OCI-M2 (cell line): ENCODE results near the gene LENG8.

ENCODE experiments used
- DNase-seq: peaks from one replicate; lab custom pipeline; 2025; ENCODE audit not compliant: unreplicated experiment; lab: John Stamatoyannopoulos, UW

The LENG8 gene

DNA sequence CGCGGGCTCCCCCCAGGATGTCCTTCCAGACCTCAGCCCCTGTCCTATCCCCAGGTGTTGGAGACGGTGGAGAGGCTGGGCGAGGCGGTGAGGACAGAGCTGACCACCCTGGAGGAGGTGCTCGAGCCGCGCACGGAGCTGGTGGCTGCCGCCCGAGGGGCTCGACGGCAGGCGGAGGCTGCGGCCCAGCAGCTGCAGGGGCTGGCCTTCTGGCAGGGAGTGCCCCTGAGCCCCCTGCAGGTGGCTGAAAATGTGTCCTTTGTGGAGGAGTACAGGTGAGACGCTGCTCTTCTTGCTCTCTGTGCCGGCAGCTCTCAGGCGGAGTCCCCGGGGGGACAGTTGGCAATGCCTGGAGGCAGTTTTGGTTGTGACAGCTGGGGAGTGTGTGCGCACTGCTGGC lies 26.9 kb upstream of the LENG8 start:
- no peak for DNase-seq

DNA sequence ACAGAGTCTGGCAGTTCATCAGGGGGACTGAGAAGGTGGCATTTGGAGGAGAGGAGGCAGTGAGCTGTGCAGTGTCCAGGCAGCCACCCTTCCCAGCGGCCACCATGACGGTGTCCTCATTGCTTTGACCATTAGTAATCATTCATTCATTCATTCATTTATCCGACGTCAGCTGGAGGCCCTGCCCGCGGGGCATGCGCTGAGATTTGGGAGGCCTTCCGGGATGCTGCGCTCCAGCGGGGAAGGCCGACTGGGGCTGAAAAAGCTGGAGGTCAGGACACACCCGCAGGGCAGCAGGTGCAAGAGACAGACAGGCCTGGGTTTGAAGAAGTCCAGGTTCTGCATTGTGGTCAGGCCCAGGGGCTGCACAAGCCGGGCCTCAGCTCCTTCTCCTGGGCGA lies 24.8 kb upstream of the LENG8 start:
- no peak for DNase-seq

DNA sequence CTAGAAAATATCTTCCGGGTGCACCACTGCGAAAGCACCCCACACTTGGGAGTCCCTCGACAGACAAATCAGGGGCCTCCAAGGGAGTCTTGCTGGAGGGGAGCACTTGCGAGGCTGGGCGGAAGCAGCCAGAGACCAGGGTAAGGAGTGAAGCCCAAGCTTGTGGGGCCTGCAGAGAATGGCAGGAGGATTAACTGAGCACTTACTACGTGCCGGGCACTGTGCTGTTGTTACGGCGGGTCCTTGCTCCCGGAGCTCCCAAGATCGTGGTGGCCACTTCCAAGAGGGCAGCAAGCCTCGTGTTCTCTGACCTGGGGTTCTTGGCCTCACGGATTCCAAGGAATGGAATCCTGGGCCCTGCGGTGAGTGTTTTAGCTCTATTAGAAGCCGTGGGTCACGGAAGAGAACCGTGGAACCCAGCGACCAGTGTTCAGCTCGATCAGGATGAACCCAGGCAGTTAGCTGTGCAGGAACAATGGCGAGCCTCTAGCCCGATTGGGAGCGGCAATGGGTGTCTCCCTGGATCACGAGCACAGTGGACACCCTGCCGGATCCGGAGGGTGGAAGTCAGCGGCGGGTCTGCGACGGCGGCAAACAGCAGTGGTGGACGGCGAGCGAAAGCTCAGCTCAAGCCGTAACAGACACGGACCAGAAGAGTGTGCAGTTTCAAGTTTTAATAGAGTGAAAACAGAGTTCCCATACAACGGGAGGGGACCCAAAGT lies 24.2 kb upstream of the LENG8 start:
- DNase-seq: no peak

DNA sequence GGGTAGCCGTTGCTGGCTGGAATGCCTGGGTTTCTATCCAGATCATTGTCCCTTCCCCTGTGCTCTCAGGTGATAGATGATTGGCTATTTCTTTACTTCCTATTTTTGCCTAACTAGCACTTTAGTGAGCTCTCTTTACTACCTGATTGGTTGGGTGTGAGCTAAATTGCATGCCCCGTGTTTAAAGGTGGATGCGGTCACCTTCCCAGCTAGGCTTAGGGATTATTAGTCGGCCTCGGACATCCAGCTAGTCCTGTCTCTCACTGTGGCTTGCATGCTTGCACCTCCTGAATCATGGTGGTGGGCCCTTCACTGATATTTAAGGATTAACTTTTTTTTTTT lies 23.6 kb upstream of the LENG8 start:
- no peak for DNase-seq

DNA sequence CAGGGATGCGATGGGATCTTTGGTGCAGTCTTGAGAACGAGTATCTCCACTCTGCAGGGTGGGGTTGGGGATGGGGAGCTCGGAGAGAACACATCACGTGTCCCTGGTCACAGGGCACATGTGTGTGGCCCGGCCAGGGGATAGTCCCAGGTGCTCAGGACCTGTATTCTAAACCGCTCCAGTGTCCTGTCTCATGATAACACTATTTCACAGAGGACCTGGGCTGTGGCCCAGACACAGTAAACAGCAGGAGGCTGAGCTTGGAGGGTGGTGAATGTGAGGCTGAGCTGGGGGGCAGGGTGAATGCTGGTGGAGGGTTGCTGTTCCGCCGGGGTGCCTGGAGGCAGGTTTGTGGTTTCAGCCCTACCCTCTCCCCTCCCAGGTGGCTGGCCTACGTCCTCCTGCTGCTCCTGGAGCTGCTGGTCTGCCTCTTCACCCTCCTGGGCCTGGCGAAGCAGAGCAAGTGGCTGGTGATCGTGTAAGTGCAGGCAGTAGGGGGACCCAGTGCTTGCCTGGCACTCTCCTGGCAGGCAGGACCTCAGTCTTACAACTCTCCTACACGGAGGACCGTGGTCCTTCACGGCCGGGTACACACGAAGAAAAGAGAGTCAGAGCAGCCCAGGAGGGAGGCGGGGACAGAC lies 22.6 kb upstream of the LENG8 start:
- no peak for DNase-seq

DNA sequence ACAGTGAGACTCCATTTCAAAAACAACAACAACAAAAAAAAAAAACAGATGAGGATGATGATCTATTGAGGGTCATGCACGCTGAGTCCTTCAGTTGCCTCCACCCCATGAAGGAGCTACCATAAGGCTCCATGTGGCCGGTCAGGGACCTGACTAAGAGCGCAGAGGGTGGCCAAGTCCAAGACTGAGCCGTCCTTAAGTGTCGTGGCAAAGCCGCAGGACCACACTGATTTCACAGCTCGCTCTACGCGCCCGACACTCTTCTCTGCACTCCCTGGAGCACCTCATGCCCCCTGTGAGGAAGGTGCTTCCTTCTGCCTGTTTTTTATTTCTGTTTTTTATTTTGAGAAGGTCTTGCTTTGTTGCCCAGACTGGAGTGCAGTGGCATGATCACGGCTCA lies 21.4 kb upstream of the LENG8 start:
- no peak for DNase-seq

DNA sequence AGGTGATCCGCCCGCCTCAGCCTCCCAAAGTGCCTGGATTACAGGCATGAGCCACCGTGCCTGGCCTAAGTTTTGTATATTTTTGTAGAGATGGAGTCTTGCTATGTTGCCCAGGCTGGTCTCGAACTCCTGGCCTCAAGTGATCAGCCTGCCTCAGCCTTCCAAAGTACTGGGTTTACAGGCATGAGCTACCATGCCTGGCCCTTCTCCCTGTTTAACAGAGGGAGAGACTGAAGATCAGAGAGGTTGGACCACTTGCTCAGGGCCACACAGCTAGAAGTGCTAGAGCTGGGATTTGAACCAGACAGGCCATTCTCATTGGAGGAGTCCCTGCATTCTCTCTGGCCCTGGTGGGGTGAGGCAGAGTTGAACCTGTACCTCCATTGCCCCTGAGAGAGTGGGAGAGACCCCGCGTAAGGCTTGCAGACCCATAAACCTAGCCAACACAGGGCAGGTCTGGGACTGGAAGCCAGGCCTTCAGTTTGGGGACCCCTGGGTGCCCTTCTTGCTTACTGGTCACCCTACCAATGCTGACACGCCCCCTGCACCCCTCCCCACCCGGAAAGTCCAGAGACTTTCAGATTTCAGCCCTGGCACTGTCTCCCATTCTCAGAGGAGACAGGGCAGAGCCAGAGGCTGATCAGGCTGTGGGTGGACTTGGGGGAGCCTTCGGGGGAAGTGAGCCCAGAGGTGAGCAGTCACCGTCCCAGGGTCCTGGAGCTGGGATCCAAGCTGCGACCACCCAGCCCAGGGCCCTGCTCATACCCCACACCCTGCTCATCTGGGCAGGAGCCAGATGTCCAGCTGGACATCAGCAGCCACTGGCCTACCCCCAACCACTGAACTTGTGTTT lies 20.4 kb upstream of the LENG8 start:
- DNase-seq: no peak

DNA sequence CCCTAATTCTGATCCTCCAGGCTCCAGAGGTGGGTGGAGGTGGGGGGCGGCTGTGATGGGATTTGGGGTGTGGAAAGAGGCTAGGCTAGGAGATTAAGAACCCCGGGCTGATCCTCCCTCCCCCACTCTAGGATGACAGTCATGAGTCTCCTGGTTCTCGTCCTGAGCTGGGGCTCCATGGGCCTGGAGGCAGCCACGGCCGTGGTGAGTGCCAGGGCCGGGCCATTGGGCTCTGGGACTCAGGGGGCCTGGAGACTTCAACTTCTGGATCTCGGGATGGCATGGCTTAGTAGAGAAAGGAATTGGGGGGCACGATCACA lies 19.9 kb upstream of the LENG8 start:
- no peak for DNase-seq

DNA sequence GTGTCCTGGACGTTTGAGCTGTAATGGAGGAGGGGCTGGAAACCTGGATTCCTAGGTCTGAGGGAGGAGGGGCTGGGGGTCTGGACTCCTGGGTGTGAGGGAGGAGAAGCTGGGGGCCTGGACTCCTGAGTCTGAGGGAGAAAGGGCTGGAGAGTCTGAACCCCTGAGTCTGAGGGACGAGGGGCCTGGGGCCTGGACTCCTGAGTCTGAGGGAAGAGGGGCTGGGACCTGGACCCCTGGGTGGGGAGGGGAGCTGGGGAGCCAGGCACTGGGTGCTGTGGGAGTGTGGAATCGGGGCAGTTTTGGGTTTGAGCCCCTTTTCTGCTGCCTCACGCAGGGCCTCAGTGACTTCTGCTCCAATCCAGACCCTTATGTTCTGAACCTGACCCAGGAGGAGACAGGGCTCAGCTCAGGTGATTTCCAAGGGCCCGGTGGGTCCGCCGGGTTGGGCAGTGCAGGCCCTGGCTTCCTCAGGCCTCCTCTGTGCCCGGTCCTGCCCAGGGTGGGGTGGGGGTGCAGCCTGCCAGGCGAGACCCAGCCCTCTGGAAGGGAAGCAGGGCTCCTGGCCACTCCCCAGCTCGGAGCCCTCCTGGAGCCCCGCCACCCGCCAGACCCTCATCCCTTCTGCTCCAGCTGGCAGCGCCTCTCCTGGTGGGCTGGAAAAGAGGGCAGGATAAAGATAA lies 19.3 kb upstream of the LENG8 start:
- DNase-seq: no peak

DNA sequence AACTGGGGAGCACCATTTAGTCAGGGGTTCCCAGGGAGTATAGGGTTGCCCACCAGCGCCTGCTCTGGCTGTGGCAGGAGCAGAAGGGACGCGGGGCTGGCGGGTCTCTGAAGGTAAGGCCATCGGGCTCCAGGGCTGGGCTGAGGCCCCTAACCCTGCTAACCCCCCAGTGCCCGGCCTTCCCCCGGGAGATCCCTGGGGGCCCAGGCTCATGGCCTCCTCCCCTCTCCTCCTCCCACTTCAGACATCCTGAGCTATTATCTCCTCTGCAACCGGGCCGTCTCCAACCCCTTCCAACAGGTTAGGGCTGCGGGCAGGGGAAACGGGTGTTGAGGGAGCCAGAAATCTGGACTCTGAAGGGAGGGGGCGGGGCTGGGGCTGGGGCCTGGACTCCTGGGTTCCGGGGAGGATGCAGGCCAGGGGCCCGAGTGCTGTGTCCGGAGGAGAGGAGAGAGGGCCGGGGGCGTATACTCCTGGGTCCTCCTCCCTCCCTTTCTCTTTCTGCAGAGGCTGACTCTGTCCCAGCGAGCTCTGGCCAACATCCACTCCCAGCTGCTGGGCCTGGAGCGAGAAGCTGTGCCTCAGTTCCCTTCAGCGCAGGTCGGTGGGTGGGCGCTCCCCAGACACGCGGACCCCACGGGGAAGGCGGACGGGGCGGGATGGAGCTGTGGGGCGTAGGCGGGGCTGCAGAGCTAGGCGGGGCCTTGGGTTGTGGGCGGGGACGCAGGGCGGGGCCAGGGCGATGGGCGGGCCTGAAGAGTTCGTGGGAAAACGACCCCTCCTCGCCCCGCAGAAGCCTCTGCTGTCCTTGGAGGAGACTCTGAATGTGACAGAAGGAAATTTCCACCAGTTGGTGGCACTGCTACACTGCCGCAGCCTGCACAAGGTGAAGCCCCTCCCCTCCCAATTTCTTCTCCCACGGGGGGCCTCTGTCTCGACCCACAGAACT lies 18.4 kb upstream of the LENG8 start:
- DNase-seq: peak; percentile 41

DNA sequence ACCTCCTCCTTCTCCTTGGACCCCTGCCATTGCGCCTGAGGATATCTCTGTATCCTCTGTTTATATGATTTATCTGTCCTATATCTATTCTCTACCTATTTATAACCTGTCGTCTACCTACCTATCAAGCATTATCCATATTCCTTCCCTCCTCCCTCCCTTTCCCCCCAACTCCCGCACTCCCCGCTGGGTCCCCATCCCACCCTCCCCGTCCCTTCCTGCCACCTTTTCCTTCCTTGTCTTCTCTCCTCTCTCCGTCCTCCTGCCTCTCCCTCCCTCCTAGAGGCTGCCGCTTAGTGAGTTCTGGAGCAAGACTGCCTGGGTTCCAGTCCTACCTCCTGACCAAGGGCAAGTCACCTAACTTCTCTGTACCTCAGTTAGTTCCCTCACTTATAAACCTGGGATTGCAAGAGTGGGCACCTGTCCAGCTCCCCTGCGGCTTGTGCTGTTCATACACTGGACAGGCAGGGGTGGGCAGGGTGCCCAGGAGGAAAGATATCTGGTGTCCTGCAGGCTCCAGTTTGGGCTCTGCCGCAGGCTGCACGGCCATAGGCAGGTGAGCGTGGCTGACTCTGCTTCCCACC lies 17.7 kb upstream of the LENG8 start:
- no peak for DNase-seq

DNA sequence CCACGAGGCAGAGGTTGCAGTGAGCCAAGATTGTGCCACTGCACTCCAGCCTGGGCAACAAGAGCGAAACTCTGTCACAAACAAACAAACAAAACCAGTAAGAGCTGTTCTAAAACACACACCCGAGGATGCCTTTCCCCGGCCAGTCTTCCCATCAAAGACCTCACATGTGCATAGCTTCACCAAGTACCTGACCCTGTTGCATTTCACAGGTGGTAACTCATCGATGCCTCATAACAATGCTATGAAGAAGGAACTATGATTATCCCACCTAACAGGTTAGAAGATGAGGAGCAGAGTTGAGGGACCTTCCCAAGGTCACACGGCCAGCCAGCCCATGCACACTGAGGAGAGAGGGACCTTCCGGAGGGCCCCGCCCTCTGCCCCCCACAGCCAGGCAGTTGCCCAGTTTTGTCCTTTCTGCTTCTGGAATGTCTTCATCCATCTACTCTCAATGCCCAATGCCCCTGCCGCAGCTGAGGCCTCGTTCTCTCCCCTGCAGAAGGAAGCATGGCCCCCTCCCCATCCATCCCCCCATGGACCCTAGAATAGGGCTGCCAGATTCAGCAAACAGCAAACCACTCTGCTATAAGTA lies 16.8 kb upstream of the LENG8 start:
- DNase-seq: no peak

DNA sequence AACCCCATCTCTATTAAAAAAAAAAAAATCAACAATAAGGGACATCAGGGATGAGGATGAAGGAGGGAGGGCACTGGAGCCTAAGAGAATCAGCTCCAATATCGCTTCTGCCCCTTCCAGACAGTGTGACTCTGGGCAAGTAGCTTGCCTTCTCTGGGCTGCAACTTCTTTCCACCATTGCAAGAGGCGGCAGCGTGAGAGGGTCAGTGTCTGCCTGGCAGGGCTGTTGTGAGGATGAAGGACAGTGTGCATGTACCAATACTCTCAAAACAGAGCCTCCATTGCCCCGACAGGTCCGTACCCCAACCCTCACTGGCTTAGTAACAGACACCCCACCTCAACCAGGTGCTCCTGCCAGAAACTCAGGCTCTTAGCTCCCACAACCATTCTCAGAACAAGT lies 15.3 kb upstream of the LENG8 start:
- no peak for DNase-seq

DNA sequence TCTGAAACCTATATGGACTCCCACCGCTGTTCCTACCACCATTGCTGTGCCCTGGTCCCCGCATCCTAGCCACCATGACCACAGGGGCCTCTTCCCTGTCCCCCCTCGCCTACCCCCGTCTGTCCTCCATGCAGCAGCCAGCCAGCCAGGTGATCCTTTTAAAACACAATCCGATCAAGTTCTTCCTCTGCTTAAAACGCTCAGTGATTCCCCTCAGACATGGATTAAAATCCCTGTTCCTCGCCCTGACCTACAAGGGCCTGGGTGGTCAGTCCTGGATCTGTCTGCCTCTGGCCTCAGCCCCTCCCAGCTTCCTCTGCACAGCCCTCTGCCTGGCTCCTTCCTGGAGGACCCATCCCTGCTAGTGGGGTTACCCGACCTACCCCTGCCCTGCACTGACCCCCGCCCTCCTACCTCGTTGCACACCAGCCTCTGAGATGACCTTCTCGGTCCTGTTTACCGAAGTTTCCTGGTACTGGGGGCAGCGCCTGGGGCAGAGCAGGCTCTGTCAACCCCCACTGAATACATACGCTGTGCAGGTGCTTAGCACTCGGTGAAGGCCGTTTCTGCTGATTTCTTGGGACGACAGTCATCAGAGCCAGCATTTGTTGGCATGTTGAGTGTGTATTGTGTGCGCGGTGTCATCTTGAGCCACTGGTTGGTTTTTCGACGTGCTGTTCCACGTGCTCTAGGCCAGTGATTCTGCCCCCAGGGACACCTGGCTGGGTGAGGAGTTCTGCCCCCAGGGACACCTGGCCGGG lies 14.7 kb upstream of the LENG8 start:
- DNase-seq: no peak

DNA sequence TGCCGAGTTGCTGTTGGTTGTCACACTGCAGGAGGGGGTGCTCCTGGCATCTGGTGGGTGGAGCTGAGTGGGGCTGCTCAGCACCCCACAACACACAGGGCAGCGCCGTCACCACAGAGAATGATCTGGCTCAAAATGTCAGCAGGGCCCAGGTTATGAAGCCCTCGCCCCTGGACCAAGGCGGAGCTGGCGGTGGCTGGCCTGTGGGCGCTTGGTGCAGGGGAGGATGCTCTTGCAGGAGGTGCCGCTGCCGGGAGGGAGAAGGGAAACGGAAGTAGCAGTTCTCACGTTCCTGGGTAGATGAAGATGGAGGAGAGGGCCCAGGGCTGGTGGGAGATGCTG lies 14.2 kb upstream of the LENG8 start:
- no peak for DNase-seq

DNA sequence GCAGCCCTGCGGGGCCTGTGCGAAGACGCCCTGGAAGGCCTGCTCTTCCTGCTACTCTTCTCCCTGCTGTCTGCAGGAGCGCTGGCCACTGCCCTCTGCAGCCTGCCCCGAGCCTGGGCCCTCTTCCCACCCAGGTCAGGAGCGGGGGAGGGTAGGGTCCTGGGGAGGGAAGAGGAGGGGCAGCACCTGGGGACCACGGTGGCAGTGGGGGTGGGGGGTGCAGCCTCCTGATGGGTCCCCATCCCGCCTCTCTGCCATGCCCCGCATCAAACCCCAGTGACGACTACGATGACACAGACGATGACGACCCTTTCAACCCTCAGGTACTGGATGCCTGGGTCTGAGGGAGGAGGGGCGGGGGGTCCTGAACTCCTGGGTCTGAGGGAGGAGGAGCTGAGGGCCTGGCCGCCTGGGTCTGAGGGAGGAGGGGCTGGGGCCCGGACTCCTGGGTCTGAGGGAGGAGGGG lies 13.4 kb upstream of the LENG8 start:
- no peak for DNase-seq

DNA sequence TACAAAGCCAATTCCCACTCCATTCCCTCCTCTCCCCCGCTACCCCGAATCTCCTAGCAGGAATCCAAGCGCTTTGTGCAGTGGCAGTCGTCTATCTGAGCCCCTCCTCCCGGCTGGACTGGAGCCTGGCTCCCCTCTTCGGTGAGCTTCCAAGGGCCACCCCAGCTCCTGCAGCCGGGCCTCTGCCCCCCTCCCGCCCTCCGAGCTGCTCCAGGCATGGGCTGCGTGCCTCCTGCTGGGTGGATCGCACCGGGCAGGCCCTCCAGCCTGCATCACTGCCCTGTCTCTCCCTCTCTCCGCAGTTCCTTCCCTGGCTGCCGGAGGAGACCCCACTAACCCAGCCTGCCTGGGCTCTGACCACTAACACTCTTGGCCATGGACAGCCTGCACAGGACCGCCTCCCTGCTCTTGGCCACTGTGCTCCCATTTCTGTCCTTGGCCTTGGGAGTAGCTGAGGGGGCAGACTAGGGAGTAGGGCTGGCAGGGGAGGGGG lies 12.9 kb upstream of the LENG8 start:
- DNase-seq: no peak

DNA sequence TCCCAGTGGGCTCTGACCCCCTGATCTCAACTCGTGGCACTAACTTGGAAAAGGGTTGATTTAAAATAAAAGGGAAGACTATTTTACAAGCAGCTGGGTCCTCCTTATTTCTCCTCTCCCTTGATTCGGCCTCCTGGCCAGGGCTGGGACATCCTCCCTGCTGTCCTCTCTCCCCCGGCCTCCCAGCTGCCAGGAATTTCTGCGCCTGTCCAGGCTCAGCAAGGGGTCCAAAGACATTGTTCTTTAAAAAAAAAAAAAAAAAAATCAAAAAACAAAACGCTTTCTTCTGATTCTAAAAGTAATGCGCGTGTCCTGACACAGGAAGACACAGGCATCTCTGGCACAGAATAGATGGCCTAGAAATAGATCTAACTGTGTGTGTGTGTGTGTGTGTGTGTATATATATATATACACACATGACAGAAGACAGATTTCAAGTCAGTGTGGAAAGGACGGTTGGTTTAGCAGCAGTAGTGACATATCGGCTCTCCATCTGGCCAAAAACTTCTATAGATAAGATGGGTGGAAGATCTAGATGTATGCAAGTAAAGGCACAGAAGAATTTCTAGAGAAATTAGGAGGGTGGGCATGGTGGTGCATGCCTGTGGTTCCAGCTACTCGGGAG lies 12.3 kb upstream of the LENG8 start:
- no peak for DNase-seq
